Suprapubic skin (tissue), 4 donors: ENCODE data around the gene APEH. TPM values are rescaled to one million over a fixed set of nuclear protein-coding genes. Genes with fewer than 3 reads are reported as not detected.

Experiments used
- DNase-seq, 2 donors: peaks; one replicate each; pipeline ENCODE4 v3.0.0-alpha.2; 2019; ENCODE audit warnings: low spot score in 2 of 2
- H3K27ac ChIP-seq: fragments of 200-600 bp; sonication (generic); one replicate; pipeline ENCODE4 v1.5.1; 2019
- H3K27me3 ChIP-seq: fragments of 200-600 bp; sonication (generic); one replicate; pipeline ENCODE4 v1.5.1; 2019
- H3K36me3 ChIP-seq: fragments of 200-600 bp; sonication (generic); one replicate; pipeline ENCODE4 v1.5.1; 2019
- H3K4me1 ChIP-seq: fragments of 200-600 bp; sonication (generic); one replicate; pipeline ENCODE4 v1.5.1; 2019
- H3K4me3 ChIP-seq: fragments of 200-600 bp; sonication (generic); one replicate; pipeline ENCODE4 v1.5.1; 2019; ENCODE audit warnings: mild to moderate bottlenecking
- H3K9me3 ChIP-seq: fragments of 200-600 bp; sonication (generic); one replicate; pipeline ENCODE4 v1.5.1; 2019
- CTCF ChIP-seq, 2 donors: fragments of 200-600 bp in 1 of 2; fragments of 450-650 bp in 1 of 2; sonication (generic) in 1 of 2; IDR thresholded peaks; one replicate each; pipeline ENCODE4 v1.5.1; 2016 to 2019; ENCODE audit warnings: antibody characterized with exemption in 2 of 2, mild to moderate bottlenecking in 1 of 2, moderate library complexity in 1 of 2
- EP300 ChIP-seq: sonication (generic); formaldehyde crosslinking; IDR thresholded peaks from one replicate; pipeline ENCODE4 v1.6.1; 2017; ENCODE audit warnings: antibody characterized with exemption
- POLR2A ChIP-seq, 2 donors: fragments of 450-650 bp; IDR thresholded peaks; one replicate each; pipeline ENCODE4 v1.6.1; 2017; ENCODE audit warnings: antibody characterized with exemption in 2 of 2, mild to moderate bottlenecking in 2 of 2, moderate library complexity in 2 of 2
- POLR2AphosphoS5 ChIP-seq, 3 donors: sonication (generic); formaldehyde crosslinking; IDR thresholded peaks; one replicate each; pipeline ENCODE4 v1.6.1; 2017; ENCODE audit warnings: antibody characterized with exemption in 3 of 3
- WGBS: methylation state at CpG from one replicate; pipeline ENCODE4 v1.1.5; 2018; 5-methylcytosine and 5-hydroxymethylcytosine counted together
- total RNA-seq, 4 donors: library from RNA; depleted of rRNA; stranded (reverse); fragments of >200 nt; gene quantifications; one replicate each; pipeline ENCODE4 v1.1.0, GENCODE V29; 2016

The APEH gene
- total RNA-seq, 4 donors from 2014 or later: 81.8 to 103 (median 91.2) TPM

GRCh38 chr3:49642708-49643145 is 31.4 kb upstream of the APEH start:
- no peak overlapping the region for H3K4me3 ChIP-seq
- H3K27ac ChIP-seq: no peak overlapping the region
- TF ChIP-seq CTCF (IDR thresholded peaks at IDR 0.05) (no peak), POLR2A (IDR thresholded peaks at IDR 0.05) (no peak), EP300 (no peak), POLR2AphosphoS5 (IDR thresholded peaks at IDR 0.05) (no peak)
- WGBS: 86% methylated on average over 7 of the region's 9 CpGs
- H3K27me3 ChIP-seq: no peaks in the 10 kb centered on the region
- H3K9me3 ChIP-seq: no peaks in the 10 kb centered on the region
- DNase-seq: no peak
- peaks cover 6% of the 10 kb centered on the region for H3K4me1 ChIP-seq
- H3K36me3 ChIP-seq: no peaks in the 10 kb centered on the region

GRCh38 chr3:49644684-49645083 is 29.5 kb upstream of the APEH start:
- H3K36me3 ChIP-seq: no peaks in the 10 kb centered on the region
- no peaks in the 10 kb centered on the region for H3K9me3 ChIP-seq
- TF ChIP-seq POLR2A (IDR thresholded peaks at IDR 0.05): no peak
- TF ChIP-seq EP300: no peak
- no peak for TF ChIP-seq POLR2AphosphoS5 (IDR thresholded peaks at IDR 0.05)
- no peak for TF ChIP-seq CTCF (IDR thresholded peaks at IDR 0.05)
- H3K4me1 ChIP-seq: no peaks in the 10 kb centered on the region
- H3K27me3 ChIP-seq: no peaks in the 10 kb centered on the region
- no peak overlapping the region for H3K27ac ChIP-seq
- no peak overlapping the region for H3K4me3 ChIP-seq
- no peak for DNase-seq
- WGBS: 77% methylated on average over 8 of the region's 8 CpGs

GRCh38 chr3:49646236-49646635 is 27.9 kb upstream of the APEH start:
- H3K4me3 ChIP-seq: no peak overlapping the region

GRCh38 chr3:49647741-49648140 is 26.4 kb upstream of the APEH start:
- no peak overlapping the region for H3K4me3 ChIP-seq
- H3K9me3 ChIP-seq: no peaks in the 10 kb centered on the region
- WGBS: 49% methylated on average over 2 of the region's 2 CpGs
- no peak for DNase-seq
- H3K4me1 ChIP-seq: no peaks in the 10 kb centered on the region
- H3K27ac ChIP-seq: no peak overlapping the region
- no peak for TF ChIP-seq POLR2A (IDR thresholded peaks at IDR 0.05)
- TF ChIP-seq CTCF (IDR thresholded peaks at IDR 0.05): no peak
- no peak for TF ChIP-seq EP300
- TF ChIP-seq POLR2AphosphoS5 (IDR thresholded peaks at IDR 0.05): no peak
- H3K27me3 ChIP-seq: no peaks in the 10 kb centered on the region
- no peaks in the 10 kb centered on the region for H3K36me3 ChIP-seq

More at GRCh38 chr3:49646236-49646635, 27.9 kb upstream of the APEH start:
- H3K27ac ChIP-seq: no peak overlapping the region
- H3K9me3 ChIP-seq: no peaks in the 10 kb centered on the region
- H3K4me1 ChIP-seq: no peaks in the 10 kb centered on the region
- no peaks in the 10 kb centered on the region for H3K27me3 ChIP-seq
- 73% methylated on average over 3 of the region's 3 CpGs for WGBS
- no peak for DNase-seq
- no peaks in the 10 kb centered on the region for H3K36me3 ChIP-seq
- no peak for TF ChIP-seq POLR2AphosphoS5 (IDR thresholded peaks at IDR 0.05)
- no peak for TF ChIP-seq CTCF (IDR thresholded peaks at IDR 0.05)
- TF ChIP-seq POLR2A (IDR thresholded peaks at IDR 0.05): no peak
- no peak for TF ChIP-seq EP300

GRCh38 chr3:49648354-49649019 is 25.7 kb upstream of the APEH start:
- no peak overlapping the region for H3K27ac ChIP-seq
- WGBS: 78% methylated on average over 2 of the region's 3 CpGs

More at GRCh38 chr3:49648354-49649019, 25.7 kb upstream of the APEH start:
- H3K36me3 ChIP-seq: no peaks in the 10 kb centered on the region
- no peak for DNase-seq
- TF ChIP-seq POLR2A (IDR thresholded peaks at IDR 0.05) (no peak), EP300 (no peak), POLR2AphosphoS5 (IDR thresholded peaks at IDR 0.05) (no peak), CTCF (IDR thresholded peaks at IDR 0.05) (no peak)
- H3K9me3 ChIP-seq: no peaks in the 10 kb centered on the region
- H3K27me3 ChIP-seq: no peaks in the 10 kb centered on the region
- no peak overlapping the region for H3K4me3 ChIP-seq
- no peaks in the 10 kb centered on the region for H3K4me1 ChIP-seq
